Pancreas (tissue), 10 donors: Measurements from ENCODE around the gene ZSWIM6. TPM values are rescaled to one million over a fixed set of nuclear protein-coding genes. Genes with fewer than 3 reads are reported as not detected.

Source experiments
- ATAC-seq, 4 donors: fragments of 200-7000 bp; cut with Tn5 transposase; one replicate each; pipeline versions ENCODE4 v1.8.0 to v1.9.1; 2020; ENCODE audit warnings: mild to moderate bottlenecking in 4 of 4, moderate library complexity in 4 of 4
- DNase-seq, 6 donors: peaks; one replicate each; pipeline ENCODE4 v3.0.0-alpha.2; 2020
- FAIRE-seq: peaks from 2 replicates; lab custom pipeline; 2012; peaks lifted over from hg19 to GRCh38; lab: Jason Lieb, UNC
- H3K27ac ChIP-seq, 4 donors: fragments of 200-600 bp; sonication (generic); 1 replicate in 3 of 4; 2 replicates in 1 of 4; pipeline versions ENCODE4 v1.5.0 to v1.8.0; 2020
- H3K27me3 ChIP-seq, 4 donors: fragments of 200-600 bp; one replicate each; pipeline ENCODE4 v1.8.0; 2021
- H3K36me3 ChIP-seq, 3 donors: fragments of 200-600 bp; sonication (generic) in 1 of 3; one replicate each; pipeline versions ENCODE4 v1.5.0 to v1.8.0; 2020 to 2021
- H3K4me1 ChIP-seq, 3 donors: fragments of 200-600 bp; one replicate each; pipeline ENCODE4 v1.8.0; 2021
- H3K4me3 ChIP-seq, 4 donors: fragments of 200-600 bp; sonication (generic) in 2 of 4; one replicate each; pipeline versions ENCODE4 v1.5.0 to v1.8.0; 2020 to 2021
- H3K9me3 ChIP-seq, 4 donors: fragments of 200-600 bp; one replicate each; pipeline ENCODE4 v1.8.0; 2021
- CTCF ChIP-seq, 4 donors: fragments of 200-600 bp; sonication (generic) in 3 of 4; IDR thresholded peaks; one replicate each; pipeline versions ENCODE4 v1.5.0 to v1.8.0; 2021; ENCODE audit warnings: antibody characterized with exemption in 4 of 4
- WGBS, 2 donors: extraction: QIAGEN DNeasy Blood & Tissue Kit; methylation state at CpG; one replicate each; pipeline ENCODE4 v1.1.7; 2013; 5-methylcytosine and 5-hydroxymethylcytosine counted together
- intact Hi-C, 3 donors: fragments of 100-400 bp; cut with DNase I; formaldehyde crosslinking; loops; one replicate each; pipeline versions ENCODE4 v1.11.1 to v1.14.2; 2022
- polyA plus RNA-seq, 2 donors: library from polyadenylated mRNA; stranded (reverse); fragments of 200-250 nt; gene quantifications; one replicate each; pipeline ENCODE4 v1.2.3, GENCODE V29; 2013
- total RNA-seq, 6 donors: library from RNA; stranded (reverse); fragmentation: NEBNext Ultra II Directional in 4 of 6; extraction: Animal tissue kit (Norgen Biotek cat#: 25700) in 4 of 6; gene quantifications; one replicate each; pipeline versions ENCODE4 v1.2.1 to v1.2.4, GENCODE V29; 2021 to 2023
- donor health status: healthy with polysubstance abuse.
- donor health status: DM: no; HTN: no; CAD: no; lungs with moderate emphysema.
- donor health status: DM: no; HTN: no; CAD: no.
- donor health status: control.
- donor health status: control.
- donor health status: Bipolar disorder and iron deficiency.
- donor health status: DM: yes; HTN: yes; CAD: no.
- donor health status: DM: no; HTN: no; CAD: no.
- donor health status: DM: no; HTN: no; CAD: no.
- donor health status: DM: yes; HTN: yes; CAD: no.

ZSWIM6 gene
- total and polyA plus RNA-seq, 8 donors, result 3.6 to 12.9 (median 6.2) TPM

GRCh38 chr5:61318376-61318775 lies 13.7 kb upstream of the ZSWIM6 start:
- Histone ChIP-seq H3K4me3 (no peak overlapping the region), H3K27ac (no peak overlapping the region), H3K36me3 (no peaks in the 10 kb centered on the region), H3K4me1 (peaks cover 0 to 12% (median 4%) of the 10 kb centered on the region in 3 donors), H3K27me3 (no peaks in the 10 kb centered on the region), H3K9me3 (no peaks in the 10 kb centered on the region)
- TF ChIP-seq CTCF (IDR thresholded peaks at IDR 0.05), result no peak
- intact Hi-C loops, result loop anchor here in 1 of 3 donors (10.0 kb wide), 1 partner anchor 144 kb away; no protein-coding TSS in a partner anchor
- FAIRE-seq (no peak), ATAC-seq (no peak), DNase-seq (no peak)
- WGBS, 2 donors, result 87 to 94% methylated on average over 3 of the region's 3 CpGs

- Histone ChIP-seq H3K27ac (peak overlapping the region in 2 of 4 donors; percentile 32 to 43), H3K9me3 (no peaks in the 10 kb centered on the region), H3K4me1 (peaks cover 0 to 16% (median 4%) of the 10 kb centered on the region in 3 donors), H3K27me3 (no peaks in the 10 kb centered on the region), H3K36me3 (no peaks in the 10 kb centered on the region), H3K4me3 (no peak overlapping the region)
- 47 to 53% methylated on average over 9 of the region's 9 CpGs for WGBS, 2 donors
- ATAC-seq (peak; percentile 55 to 88 (median 76)), FAIRE-seq (no peak), DNase-seq (peak in 1 of 6 donors; percentile 54)
- intact Hi-C loops, result loop anchor here in 2 of 3 donors (10.0 kb wide), 1 partner anchor 145 kb away; no protein-coding TSS in a partner anchor
- no peak for TF ChIP-seq CTCF (IDR thresholded peaks at IDR 0.05)
Observed at GRCh38 chr5:61319388-61320146, 12.5 kb upstream of the ZSWIM6 start.

GRCh38 chr5:61320860-61321259 lies 11.2 kb upstream of the ZSWIM6 start:
- TF ChIP-seq CTCF (IDR thresholded peaks at IDR 0.05), result no peak
- Histone ChIP-seq H3K9me3 (no peaks in the 10 kb centered on the region), H3K4me3 (no peak overlapping the region), H3K36me3 (no peaks in the 10 kb centered on the region), H3K27me3 (no peaks in the 10 kb centered on the region), H3K4me1 (peaks cover 0 to 16% (median 4%) of the 10 kb centered on the region in 3 donors), H3K27ac (no peak overlapping the region)
- FAIRE-seq, result no peak
- ATAC-seq, result peak in 2 of 4 donors; percentile 9 to 33
- no peak for DNase-seq
- 79 to 80% methylated on average over 3 of the region's 3 CpGs for WGBS, 2 donors
- intact Hi-C loops, result loop anchor here in 1 of 3 donors (10.0 kb wide), 1 partner anchor 146 kb away; no protein-coding TSS in a partner anchor

- H3K36me3 ChIP-seq, result no peaks in the 10 kb centered on the region
- no peaks in the 10 kb centered on the region for H3K27me3 ChIP-seq
- TF ChIP-seq CTCF (IDR thresholded peaks at IDR 0.05), result no peak
- no peaks in the 10 kb centered on the region for H3K9me3 ChIP-seq
- intact Hi-C loops, result loop anchor here in 1 of 3 donors (10.0 kb wide), 1 partner anchor 147 kb away; no protein-coding TSS in a partner anchor
- FAIRE-seq (no peak), DNase-seq (no peak), ATAC-seq (no peak)
- no peak overlapping the region for H3K4me3 ChIP-seq
- H3K4me1 ChIP-seq, result peaks cover 0 to 16% (median 4%) of the 10 kb centered on the region in 3 donors
- whole genome bisulfite sequencing, 2 donors, result 92 to 97% methylated on average over 2 of the region's 2 CpGs
- no peak overlapping the region for H3K27ac ChIP-seq
Observed at GRCh38 chr5:61321669-61322068, 10.4 kb upstream of the ZSWIM6 start.
